Activated naive CD8-positive, alpha-beta T cell (primary cell): ENCODE measurements around the gene CD180.

Experiments
- H3K27ac Mint-ChIP-seq: one replicate; pipeline ENCODE4 v1.8.0; 2021; ENCODE audit warnings: mixed read lengths
- H3K27me3 Mint-ChIP-seq: one replicate; pipeline ENCODE4 v1.8.0; 2021; ENCODE audit warnings: mixed read lengths
- H3K36me3 Mint-ChIP-seq: one replicate; pipeline ENCODE4 v1.8.0; 2021; ENCODE audit warnings: mixed read lengths
- H3K4me1 Mint-ChIP-seq: one replicate; pipeline ENCODE4 v1.8.0; 2021; ENCODE audit warnings: low read depth, mixed read lengths
- H3K4me3 Mint-ChIP-seq: one replicate; pipeline ENCODE4 v1.8.0; 2021; ENCODE audit warnings: mild to moderate bottlenecking, mixed read lengths
- H3K9me3 Mint-ChIP-seq: one replicate; pipeline ENCODE4 v1.8.0; 2021; ENCODE audit warnings: low read depth, mixed read lengths

The CD180 gene

DNA sequence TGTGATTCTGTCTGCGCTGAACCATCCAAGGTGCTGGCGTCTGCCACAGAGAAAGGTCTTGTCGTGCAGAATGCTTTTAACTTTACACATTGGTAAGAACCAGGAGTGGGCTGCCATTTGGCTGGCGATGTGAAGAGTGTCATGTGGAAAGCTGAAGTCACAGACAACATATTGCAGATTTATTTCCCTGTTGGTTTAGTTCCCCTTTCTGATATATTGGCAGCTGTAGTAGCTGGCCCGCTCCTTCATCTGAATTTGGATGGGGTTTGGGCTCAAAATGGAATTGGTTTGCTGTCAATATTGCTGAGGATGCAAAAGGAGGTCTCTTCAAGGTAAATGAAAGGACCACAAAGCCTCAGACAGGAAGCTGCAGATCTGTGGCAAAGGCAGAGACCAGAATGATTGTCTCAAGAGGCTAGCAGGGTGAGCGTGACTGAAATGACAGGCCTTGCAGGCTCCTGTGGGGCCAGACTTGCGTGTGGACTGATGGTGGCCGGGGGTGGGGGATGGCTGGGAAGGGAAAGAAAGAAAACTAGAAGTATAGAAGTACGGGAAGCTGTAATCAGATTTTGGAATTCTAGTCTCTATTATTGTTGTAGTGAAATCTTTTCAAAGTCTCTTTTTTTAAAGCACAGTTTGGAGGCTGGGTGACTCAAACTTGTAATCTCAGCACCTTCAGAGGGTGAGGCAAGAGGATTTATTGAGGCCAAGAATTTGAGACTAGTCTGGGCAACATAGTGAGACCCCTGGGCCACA lies 25.1 kb upstream of the CD180 start:
- Mint-ChIP-seq H3K9me3 (no peaks in the 10 kb centered on the region), H3K27me3 (no peaks in the 10 kb centered on the region), H3K4me1 (peaks cover 67% of the 10 kb centered on the region), H3K4me3 (peak overlapping the region; percentile 66), H3K36me3 (peaks cover 7% of the 10 kb centered on the region), H3K27ac (peak overlapping the region; percentile 88)

DNA sequence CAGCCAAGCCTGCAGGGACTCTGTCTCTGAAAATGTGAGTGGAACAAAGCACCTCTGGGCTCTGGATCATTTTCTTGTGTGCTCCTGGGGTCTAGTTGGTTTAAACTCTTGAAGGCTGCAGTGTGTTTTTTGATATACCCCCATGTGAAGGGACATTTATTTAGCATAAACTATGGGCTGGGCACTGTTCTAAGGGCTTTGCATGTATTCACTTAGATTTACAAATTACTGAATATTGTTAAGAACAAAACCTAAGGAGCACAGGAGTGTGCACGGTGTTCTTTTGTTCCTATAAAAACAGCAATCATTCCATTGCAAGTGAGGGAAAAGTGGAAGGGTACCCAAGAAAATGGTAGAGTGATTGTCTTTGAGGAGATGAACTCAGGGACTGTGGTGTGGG lies 20.0 kb upstream of the CD180 start:
- Mint-ChIP-seq H3K4me3 (peak overlapping the region; percentile 77), H3K4me1 (peaks cover 65% of the 10 kb centered on the region), H3K27me3 (no peaks in the 10 kb centered on the region), H3K36me3 (peaks cover 7% of the 10 kb centered on the region), H3K27ac (peak overlapping the region; percentile 93), H3K9me3 (no peaks in the 10 kb centered on the region)

DNA sequence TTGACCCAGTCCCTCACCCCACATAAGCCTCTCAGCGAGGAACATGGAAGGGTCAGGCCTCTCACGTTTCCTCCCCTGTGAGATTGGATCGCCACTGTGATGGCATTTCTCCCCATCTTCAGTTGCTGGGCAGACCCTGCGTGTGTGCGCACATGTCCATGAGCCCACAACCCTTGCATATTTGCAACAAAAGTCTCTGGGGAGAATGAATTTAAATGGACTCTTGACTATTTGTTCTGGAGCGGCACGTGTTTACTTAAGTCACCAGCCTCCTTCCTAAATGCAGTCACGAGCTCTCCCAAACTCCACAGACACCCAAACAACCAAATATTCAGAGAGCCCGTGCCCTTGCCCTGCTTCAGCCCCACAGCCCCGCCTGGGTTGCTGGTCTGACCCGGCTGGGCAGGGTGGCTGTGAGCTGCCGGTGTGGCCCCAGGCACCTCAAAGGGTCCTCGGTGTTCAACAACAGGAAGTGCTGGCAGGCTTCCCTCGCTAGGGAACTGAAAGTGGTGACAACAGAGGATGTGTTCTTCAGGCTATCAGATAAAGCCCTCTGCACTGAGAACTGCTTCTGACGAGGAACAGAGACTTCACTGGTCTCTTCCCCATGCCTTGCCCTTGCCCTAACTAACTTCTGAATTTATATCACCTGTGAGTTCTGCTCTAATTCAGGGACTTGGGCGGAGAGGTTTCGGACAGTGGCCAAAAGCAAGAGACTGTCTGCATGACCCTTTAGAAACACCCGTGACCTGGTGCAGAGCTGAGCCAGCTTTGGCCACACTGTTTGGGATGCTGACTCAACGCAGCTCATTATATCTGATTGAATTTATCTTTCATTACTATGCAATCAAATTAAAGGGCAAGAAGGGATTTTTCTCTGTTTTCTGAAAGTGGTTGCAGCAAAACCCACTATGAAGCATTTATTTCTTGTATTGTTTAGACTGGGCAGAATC lies 19.2 kb upstream of the CD180 start:
- H3K4me3 Mint-ChIP-seq = peak overlapping the region; percentile 77
- H3K27me3 Mint-ChIP-seq = no peaks in the 10 kb centered on the region
- peaks cover 7% of the 10 kb centered on the region for H3K36me3 Mint-ChIP-seq
- H3K9me3 Mint-ChIP-seq = no peaks in the 10 kb centered on the region
- peak overlapping the region; percentile 93 for H3K27ac Mint-ChIP-seq
- peaks cover 60% of the 10 kb centered on the region for H3K4me1 Mint-ChIP-seq

DNA sequence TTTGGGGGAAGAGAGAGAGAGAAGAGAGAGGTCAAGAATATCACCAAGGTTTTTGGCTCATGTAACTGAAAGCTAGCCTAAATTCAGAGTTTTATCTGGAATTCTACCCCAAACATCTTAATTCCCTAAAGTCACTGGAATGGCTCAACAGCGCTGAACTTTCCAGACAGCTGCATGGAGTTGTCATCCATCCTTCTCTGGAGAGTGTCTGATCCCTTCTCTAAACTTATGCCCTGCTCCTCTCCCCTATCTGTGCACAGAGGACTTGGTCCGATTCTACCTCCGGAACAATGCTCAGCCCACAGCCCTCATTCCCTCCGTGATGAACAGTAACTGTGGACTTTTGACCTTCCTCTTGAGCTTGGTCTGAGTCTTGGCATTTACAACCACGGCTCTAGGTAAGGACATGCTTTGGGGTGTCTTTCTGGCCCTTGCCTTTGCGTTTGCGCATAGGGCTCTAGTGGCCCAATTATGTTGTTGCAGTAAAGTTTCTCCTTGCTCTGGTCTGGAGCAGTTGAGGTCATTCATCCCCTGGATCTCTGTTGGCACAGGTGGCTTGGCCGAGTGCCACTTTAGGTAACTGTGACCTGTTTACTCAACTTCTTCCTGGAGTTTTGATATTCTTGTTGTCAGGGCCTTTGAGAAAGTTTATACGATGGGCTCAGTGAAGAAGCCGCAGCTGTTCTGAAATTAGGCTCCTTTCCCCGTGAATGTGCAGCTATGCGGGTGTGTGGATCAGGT lies 18.3 kb upstream of the CD180 start:
- Mint-ChIP-seq H3K4me3 (peak overlapping the region; percentile 33), H3K9me3 (no peaks in the 10 kb centered on the region), H3K4me1 (peaks cover 55% of the 10 kb centered on the region)

DNA sequence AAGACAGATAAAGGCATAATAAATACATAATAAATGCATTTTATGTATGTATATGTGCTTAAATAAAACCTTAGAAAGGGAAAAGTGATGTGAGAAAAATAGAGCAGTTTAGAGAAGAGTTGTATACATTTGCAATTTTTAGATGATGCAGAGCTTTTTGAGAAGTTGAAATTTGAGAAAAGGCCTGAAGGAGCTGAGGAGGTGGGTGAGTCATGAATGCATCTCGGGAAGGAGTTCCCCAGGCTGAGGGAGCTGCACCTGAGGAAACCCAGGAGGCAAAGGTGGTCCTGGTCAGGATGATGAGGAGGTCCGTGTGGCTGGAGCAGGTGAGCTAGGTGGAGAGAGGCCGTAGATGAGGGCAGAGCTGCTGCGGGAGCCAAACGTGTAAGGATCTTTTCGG lies 17.4 kb upstream of the CD180 start:
- peaks cover 59% of the 10 kb centered on the region for H3K4me1 Mint-ChIP-seq
- H3K4me3 Mint-ChIP-seq = no peak overlapping the region
- peaks cover 7% of the 10 kb centered on the region for H3K36me3 Mint-ChIP-seq
- H3K27ac Mint-ChIP-seq = peak overlapping the region; percentile 59
- no peaks in the 10 kb centered on the region for H3K27me3 Mint-ChIP-seq
- no peaks in the 10 kb centered on the region for H3K9me3 Mint-ChIP-seq

More for the DNA sequence above, 18.3 kb upstream of the CD180 start:
- Mint-ChIP-seq H3K27ac (peak overlapping the region; percentile 93), H3K36me3 (peaks cover 7% of the 10 kb centered on the region), H3K27me3 (no peaks in the 10 kb centered on the region)

DNA sequence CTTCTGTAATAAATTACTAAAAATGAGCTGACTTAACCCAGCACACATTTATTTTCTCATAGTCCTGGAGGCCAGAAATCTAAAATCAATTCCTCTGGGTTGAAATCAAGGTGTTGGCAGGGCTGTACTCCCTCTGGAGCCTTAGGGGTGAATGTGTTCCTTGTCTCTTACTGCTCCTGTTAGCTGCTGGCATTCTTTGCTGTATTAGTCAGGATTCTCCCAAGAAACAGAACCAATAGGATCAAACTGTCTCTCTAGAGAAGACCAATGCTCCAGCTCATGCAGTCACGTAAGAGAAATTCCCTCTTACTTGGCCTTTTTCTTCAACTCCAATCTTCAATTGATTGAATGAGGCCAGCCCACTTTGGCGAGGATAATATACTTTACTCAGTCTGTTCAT lies 15.3 kb upstream of the CD180 start:
- Mint-ChIP-seq H3K27me3 (no peaks in the 10 kb centered on the region), H3K4me1 (peaks cover 59% of the 10 kb centered on the region), H3K27ac (no peak overlapping the region), H3K9me3 (no peaks in the 10 kb centered on the region), H3K36me3 (no peaks in the 10 kb centered on the region), H3K4me3 (no peak overlapping the region)

DNA sequence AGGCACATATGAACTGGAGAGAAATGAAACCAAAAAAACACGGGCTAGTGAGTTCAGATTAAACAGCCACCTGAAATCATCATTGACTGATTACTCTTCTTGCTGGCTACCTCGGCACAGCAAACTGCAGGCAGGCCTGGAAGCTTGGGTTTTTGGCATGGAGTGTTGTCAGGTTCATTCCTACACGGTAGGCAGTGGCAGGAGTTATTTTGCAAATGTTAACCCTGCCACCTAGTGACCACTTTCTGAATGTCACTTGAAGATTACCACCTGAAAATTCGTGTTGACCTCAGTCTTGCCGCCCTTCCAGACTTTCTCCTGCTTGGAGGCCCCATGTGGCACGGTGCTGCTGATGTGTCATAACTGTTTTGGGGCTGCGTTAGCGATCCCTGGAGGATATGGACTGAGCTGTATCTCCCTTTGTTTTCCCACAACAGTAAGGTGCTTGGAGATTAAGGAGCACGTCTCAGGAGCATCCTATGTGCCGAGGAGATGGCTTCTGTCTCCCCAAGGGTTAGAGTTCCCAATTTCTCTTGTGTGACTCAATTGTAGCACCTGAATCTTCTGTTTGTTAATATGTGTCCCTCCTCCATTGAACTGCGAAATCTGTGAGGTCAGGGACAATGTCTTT lies 12.7 kb upstream of the CD180 start:
- Mint-ChIP-seq H3K9me3 (no peaks in the 10 kb centered on the region), H3K36me3 (no peaks in the 10 kb centered on the region), H3K4me1 (peaks cover 62% of the 10 kb centered on the region), H3K4me3 (no peak overlapping the region), H3K27ac (peak overlapping the region; percentile 18), H3K27me3 (no peaks in the 10 kb centered on the region)

DNA sequence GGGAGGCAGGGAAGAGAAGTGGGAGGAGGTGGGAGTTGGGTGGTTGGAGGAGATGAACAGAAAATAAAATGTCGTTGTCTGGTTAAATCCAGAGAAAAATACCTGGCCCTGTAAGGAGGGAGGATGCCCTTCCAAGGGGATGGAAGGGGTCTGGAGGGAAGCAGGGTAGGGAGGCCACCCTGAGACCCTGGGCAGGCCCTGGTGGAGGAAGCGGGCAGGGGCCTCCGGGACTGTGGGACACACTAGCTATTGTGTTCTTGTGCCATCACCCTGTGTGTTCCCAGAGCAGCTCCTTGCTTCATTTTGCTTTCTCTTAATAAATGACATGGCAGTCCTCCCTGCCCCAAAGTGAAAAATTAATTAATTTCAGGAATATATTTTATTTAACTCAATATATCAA lies 11.8 kb upstream of the CD180 start:
- Mint-ChIP-seq H3K27me3 (no peaks in the 10 kb centered on the region), H3K4me1 (peaks cover 65% of the 10 kb centered on the region), H3K4me3 (no peak overlapping the region), H3K36me3 (no peaks in the 10 kb centered on the region), H3K9me3 (no peaks in the 10 kb centered on the region), H3K27ac (no peak overlapping the region)

DNA sequence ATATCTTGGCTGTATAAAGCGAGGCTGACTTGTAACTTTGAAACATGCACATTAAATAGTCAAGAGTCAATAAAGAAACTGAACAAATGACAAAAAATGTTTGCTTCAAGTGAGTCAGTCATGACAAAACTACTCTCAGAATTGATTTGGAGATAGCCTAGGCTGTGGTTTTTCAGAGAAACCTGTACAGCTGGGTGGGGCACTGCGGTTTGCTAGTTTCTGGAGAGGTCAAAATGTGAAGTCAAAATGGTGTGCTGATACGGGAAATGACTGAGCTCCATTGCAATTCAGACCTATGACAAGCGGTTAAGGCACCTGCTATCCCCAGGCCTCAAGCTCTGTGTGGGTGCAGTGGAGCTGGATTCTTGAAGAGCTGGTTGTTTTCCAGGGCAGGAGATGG lies 10.3 kb upstream of the CD180 start:
- Mint-ChIP-seq H3K4me3 (peak overlapping the region; percentile 70), H3K27me3 (no peaks in the 10 kb centered on the region), H3K9me3 (no peaks in the 10 kb centered on the region), H3K36me3 (no peaks in the 10 kb centered on the region), H3K4me1 (peaks cover 79% of the 10 kb centered on the region), H3K27ac (peak overlapping the region; percentile 94)

DNA sequence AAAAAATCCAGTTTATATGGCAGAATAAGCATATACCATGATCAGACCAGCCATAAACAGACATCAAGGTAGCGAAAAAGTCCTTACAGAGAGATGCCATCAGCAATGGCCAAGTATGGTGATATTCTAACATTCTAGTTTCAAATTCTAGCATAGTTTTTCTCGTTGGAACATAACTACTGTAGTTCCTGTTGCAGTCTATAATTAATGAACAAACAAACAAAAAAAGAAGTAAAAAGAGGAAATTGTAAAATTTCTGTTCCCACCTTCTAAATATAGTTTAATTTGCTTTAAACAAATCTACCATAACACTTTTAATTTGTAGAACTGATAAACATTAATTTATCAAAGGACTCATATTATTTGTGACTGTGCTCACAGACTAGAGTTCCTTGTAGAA lies 9.9 kb upstream of the CD180 start:
- Mint-ChIP-seq H3K4me1 (peaks cover 82% of the 10 kb centered on the region), H3K9me3 (no peaks in the 10 kb centered on the region), H3K27me3 (no peaks in the 10 kb centered on the region), H3K36me3 (no peaks in the 10 kb centered on the region), H3K27ac (peak overlapping the region; percentile 94), H3K4me3 (peak overlapping the region; percentile 70)

DNA sequence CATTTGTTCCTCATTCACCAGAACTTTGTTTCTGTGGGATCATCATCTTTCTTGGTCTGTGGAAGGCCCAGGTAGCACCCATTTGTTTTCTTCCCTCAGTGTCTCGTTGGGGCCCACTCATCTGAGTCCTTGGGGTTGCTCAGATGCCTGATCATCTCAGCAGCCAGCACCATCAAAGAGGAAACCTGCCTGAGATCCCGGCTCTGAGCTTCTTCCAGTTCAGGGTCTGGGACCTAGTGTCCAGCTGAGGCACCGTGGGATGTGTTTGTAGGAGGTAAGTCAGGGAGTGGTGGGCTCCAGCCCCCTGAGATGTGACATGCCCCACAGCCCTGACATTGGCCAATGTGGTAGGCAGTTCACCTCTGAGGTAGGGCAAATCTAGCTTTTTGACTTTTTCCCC lies 9.4 kb upstream of the CD180 start:
- Mint-ChIP-seq H3K9me3 (no peaks in the 10 kb centered on the region), H3K36me3 (no peaks in the 10 kb centered on the region), H3K27me3 (no peaks in the 10 kb centered on the region), H3K27ac (peak overlapping the region; percentile 79), H3K4me3 (peak overlapping the region; percentile 27), H3K4me1 (peaks cover 86% of the 10 kb centered on the region)

DNA sequence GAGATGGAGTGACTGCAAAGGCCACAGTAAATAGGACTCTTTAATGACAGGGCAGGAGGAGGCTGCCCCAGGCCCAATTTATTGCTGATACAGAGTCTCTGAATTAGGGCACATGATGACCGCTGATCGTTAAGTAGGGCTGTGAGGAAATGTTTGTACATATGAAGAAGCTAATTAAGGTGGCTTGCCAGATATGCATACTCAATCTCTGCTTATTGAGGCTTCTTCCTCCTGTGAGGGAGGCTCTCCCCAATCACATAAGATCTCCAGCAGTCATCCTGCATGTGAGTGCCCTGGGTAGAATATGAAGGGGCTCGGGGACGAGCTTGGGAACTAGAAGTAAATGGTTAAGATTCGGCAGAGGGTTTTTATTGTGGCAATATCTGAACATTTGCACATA lies 8.2 kb upstream of the CD180 start:
- Mint-ChIP-seq H3K36me3 (no peaks in the 10 kb centered on the region), H3K27me3 (no peaks in the 10 kb centered on the region), H3K4me3 (peak overlapping the region; percentile 35), H3K9me3 (no peaks in the 10 kb centered on the region), H3K27ac (peak overlapping the region; percentile 77), H3K4me1 (peaks cover 88% of the 10 kb centered on the region)

DNA sequence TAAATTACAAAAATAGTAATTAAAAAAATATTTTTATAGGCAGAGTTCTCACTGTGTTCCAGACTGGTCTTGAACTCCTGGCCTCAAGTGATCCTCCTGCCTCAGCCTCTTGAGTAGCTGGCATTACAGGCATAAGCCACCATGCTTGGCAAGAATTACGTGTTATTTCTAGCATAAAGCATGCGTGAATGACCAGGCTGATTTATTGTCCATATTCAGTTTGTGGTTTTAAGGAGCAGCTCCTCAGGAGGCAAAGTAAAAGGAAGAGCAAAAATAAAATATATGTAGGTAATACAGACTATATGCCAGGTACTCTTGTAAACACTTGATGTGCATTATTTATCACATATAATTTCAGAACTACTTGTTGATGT lies 7.1 kb upstream of the CD180 start:
- Mint-ChIP-seq H3K27me3 (no peaks in the 10 kb centered on the region), H3K4me3 (no peak overlapping the region), H3K36me3 (no peaks in the 10 kb centered on the region), H3K4me1 (peaks cover 86% of the 10 kb centered on the region), H3K9me3 (no peaks in the 10 kb centered on the region), H3K27ac (no peak overlapping the region)

DNA sequence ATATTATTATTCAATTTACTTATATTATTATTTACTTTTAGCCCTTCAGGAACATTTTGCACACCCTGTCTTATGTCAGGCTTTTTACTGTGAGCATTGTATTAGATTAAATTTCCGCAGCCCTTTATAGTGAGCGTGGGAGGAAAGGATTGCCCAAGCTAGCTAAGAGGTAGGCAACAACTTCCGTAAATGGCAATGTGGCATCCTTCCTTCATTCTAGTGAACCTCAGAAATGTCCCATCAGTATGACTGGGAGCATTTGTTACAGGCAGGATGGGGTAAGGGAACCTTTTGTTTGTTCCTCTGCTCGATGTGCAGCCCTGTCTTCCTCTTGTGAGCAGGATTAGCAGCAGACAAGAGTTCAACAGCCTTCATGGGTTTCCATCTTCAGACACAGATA lies 6.2 kb upstream of the CD180 start:
- no peaks in the 10 kb centered on the region for H3K27me3 Mint-ChIP-seq
- peaks cover 87% of the 10 kb centered on the region for H3K4me1 Mint-ChIP-seq
- peak overlapping the region; percentile 38 for H3K4me3 Mint-ChIP-seq
- H3K36me3 Mint-ChIP-seq = no peaks in the 10 kb centered on the region
- peak overlapping the region; percentile 85 for H3K27ac Mint-ChIP-seq
- no peaks in the 10 kb centered on the region for H3K9me3 Mint-ChIP-seq
